Measurements from ENCODE around the gene KLK13.

The KLK13 gene

DNA sequence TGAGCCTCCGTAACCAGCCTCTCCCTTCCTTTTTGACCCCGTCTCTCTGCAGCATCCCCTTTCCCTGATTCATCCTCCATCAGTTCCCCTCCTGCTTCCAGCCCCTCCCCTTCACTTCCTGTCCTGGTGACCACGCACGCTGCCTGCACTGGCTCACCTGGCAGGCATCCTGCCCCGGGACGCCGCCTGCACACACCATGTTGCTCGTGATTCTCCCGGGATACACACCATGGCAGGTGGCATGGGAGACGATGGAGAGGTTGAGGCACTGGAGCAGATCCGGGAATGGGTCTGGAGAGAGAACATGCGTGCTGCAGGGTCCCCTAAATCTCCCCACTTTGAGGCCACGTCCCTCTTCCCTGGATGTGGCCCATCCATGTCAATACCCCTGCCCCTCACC is 34.3 kb downstream of the KLK13 start:
- TF ChIP-seq, protein P1, sequence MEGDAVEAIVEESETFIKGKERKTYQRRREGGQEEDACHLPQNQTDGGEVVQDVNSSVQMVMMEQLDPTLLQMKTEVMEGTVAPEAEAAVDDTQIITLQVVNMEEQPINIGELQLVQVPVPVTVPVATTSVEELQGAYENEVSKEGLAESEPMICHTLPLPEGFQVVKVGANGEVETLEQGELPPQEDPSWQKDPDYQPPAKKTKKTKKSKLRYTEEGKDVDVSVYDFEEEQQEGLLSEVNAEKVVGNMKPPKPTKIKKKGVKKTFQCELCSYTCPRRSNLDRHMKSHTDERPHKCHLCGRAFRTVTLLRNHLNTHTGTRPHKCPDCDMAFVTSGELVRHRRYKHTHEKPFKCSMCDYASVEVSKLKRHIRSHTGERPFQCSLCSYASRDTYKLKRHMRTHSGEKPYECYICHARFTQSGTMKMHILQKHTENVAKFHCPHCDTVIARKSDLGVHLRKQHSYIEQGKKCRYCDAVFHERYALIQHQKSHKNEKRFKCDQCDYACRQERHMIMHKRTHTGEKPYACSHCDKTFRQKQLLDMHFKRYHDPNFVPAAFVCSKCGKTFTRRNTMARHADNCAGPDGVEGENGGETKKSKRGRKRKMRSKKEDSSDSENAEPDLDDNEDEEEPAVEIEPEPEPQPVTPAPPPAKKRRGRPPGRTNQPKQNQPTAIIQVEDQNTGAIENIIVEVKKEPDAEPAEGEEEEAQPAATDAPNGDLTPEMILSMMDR (IDR thresholded peaks at IDR 0.05; ENCODE audit: low read length, missing control alignments), result no peak
- no peak for DNase-seq (ENCODE audit: low read depth)

DNA sequence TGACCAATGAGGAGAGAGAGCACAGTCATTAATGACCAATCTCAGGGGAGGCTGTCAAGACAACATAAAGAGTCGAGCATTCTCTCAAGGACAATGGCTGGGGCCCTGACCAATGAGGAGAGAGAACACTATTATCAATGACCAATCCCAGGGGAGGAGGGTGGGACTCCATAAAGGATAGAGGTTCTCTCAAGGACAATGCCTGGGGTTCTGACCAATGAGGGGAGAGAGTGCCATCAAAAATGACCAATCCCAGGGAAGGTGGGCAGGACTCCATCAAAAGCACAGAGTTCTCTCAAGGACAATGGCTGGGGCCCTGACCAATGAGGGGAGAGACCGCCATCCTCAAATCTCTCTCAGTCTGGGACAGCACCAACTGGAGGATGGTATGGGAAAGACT is 35.2 kb downstream of the KLK13 start:
- TF ChIP-seq, protein P1 (IDR thresholded peaks at IDR 0.05; ENCODE audit: low read length, missing control alignments), result no peak
- H3K4me3 ChIP-seq (replicated peaks; ENCODE audit: low read depth, low read length), result no peak overlapping the region
- DNase-seq (ENCODE audit: low read depth), result no peak

More for the DNA sequence above, 34.3 kb downstream of the KLK13 start:
- no peak overlapping the region for H3K4me3 ChIP-seq (replicated peaks; ENCODE audit: low read depth, low read length)

DNA sequence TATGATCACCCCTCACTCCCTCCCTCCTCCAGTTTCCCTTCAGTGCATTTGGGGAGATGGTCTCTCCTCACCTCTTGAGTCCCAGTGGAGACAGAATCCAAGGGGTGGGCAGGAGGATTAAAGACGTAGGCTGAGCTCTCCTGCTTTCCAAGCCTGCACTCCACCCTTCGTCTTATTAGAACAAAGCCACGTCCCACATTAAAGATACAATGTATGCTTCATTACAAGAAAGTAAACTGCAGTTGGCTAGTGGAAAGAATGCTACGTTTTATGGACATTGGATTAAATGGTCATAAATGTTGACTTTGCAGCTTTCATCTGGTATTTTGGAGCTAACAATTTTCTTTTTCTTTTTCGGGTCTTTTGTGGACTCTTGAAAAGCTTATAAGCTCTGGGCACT is 37.0 kb downstream of the KLK13 start:
- TF ChIP-seq, protein P1 (IDR thresholded peaks at IDR 0.05; ENCODE audit: low read length, missing control alignments), result no peak
- no peak overlapping the region for H3K4me3 ChIP-seq (replicated peaks; ENCODE audit: low read depth, low read length)
- no peak for DNase-seq (ENCODE audit: low read depth)

DNA sequence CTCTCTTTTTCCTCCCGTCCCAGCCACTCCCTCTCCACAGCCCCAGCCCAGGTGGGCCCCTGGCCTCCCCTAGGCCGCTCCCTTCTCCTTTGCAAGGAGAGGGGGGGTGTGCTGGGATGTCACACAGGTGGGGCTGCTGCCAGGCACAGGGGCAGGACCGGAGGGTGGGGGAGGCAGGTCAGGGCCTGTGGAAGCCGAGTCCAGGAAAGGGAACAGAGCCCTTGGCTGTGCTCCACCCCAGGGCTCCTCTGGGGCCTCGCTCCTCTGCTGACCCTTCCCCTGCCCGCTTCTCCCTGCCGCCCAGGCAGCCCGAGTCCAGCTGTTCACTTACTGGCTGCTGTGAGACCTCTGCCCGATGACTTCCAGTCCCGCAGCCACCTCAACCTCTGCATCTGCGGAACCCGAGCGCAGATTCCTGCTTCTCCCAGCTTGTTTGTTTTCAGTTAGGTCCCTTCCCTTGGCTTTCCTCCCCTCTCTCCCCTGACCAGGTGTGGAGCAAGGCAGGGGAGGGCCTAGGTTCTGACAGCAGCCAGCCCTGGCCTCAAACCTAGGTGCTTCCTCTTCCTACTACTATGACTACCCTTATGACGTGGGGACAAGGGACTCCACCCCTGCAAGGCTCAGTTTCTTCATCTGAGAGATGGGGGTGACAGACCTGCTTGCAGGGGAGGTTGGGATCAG is 37.6 kb downstream of the KLK13 start:
- TF ChIP-seq, protein P1 (IDR thresholded peaks at IDR 0.05; ENCODE audit: low read length, missing control alignments), result no peak
- DNase-seq (ENCODE audit: low read depth), result no peak
- H3K4me3 ChIP-seq (replicated peaks; ENCODE audit: low read depth, low read length), result no peak overlapping the region

DNA sequence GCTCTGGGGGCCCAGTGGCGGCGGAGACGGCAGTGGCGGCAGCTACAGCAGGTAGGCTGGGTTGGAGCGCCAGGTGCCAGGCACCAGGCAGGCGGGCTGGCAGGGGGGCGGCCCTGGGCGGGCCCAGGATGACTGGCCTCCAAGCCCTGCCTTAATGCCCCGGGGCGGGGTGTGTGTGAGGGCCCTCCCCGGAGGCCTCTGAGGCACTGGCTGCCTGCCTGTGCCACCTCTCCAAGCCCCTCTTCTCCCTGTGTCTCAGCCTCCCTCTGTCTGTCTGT is 38.4 kb downstream of the KLK13 start, which contains the start of gene KLK11:
Gene KLK11 (minus strand): TSS at position 63 of the 278 bp plus-strand sequence. CDS start 985 bp downstream, outside the sequence.
- TF ChIP-seq, protein P1 (IDR thresholded peaks at IDR 0.05; ENCODE audit: low read length, missing control alignments), result no peak
- no peak within 1 kb of the TSS for H3K4me3 ChIP-seq (replicated peaks; ENCODE audit: low read depth, low read length)
- DNase-seq (ENCODE audit: low read depth), result no peak

DNA sequence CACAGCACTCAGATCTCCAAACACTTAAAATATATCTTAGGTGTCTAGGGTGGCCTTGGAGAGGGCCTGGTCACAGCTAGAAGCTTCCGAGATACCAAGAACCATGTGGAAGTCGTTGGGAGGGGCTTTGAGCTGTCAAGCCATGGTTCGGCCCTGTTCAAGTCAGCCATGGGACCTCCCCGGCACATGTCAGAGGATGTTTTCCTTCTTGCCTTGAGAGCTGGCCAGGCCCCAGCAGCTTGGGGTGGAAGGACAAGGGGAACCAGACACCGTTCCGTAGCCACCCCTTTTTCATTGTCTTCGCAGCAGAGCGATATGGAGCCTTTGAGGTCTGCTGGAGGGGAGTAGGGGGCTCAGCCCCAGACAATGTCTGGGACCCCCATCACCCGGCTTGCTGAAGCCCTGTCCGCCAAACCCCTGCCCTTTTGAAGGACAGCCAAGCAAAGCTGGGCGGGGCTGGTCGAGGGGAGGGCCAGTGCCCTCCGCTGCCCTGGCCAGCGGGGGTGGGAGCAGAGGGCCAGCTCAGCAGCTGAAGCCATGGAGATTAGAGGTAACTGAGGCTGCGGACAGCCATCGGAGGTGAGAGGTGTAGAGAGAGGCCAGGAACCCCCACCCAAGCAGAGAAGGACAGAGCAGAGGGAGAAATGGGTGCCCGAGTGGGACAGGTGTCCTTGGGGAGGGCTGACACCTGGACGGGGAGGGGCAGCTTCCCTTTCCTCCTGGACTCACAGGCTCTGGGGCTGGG is 38.9 kb downstream of the KLK13 start:
- TF ChIP-seq, protein P1 (IDR thresholded peaks at IDR 0.05; ENCODE audit: low read length, missing control alignments), result no peak
- H3K4me3 ChIP-seq (replicated peaks; ENCODE audit: low read depth, low read length), result no peak overlapping the region
- DNase-seq (ENCODE audit: low read depth), result no peak

Measured in fibroblast of pulmonary artery (primary cell).